ENCODE measurements around the gene NSMCE4A. TPM values are rescaled to one million over a fixed set of nuclear protein-coding genes. Genes with fewer than 3 reads are reported as not detected.

NSMCE4A gene
- total and polyA plus RNA-seq, 2 of the 4 experiments (the other 2 are of a cell fraction) = 13.4 to 33.2 TPM

- no peak overlapping the region for H3K27ac ChIP-seq (ENCODE audit: insufficient read depth, low read length)
- H4K91ac ChIP-seq (ENCODE audit: insufficient read depth, low read depth, low read length) = no peak overlapping the region
- BruUV-seq (replicated peaks) = no TSS peak
- no peak overlapping the region for H3K4me2 ChIP-seq (ENCODE audit: low read depth, low read length)
- H3K4me1 ChIP-seq (ENCODE audit: control insufficient read depth, insufficient read depth, low read length) = no peaks in the 10 kb centered on the region
- no peak overlapping the region for H3K9ac ChIP-seq (ENCODE audit: low read depth, low read length)
- in situ Hi-C loops (cut with MboI; ENCODE audit: low sequenced_read_pairs) (no loop called here), intact Hi-C loops (cut with micrococcal nuclease) (no loop called here), dilution Hi-C loops (cut with HindIII; ENCODE audit: low sequenced_read_pairs, unreplicated experiment) (no loop called here)
- DNase-seq = no peak
- H3K18ac ChIP-seq (ENCODE audit: low read depth, low read length) = no peak overlapping the region
- H3K27me3 ChIP-seq (ENCODE audit: control insufficient read depth, insufficient read depth, low read length) = peaks cover 15% of the 10 kb centered on the region
- no peak overlapping the region for H2AK9ac ChIP-seq (replicated peaks; ENCODE audit: low read depth, low read length, poor library complexity)
- H3K56ac ChIP-seq (ENCODE audit: extremely low read depth, insufficient read depth, low read length) = no peak overlapping the region
- ChIA-PET POLR2A (ENCODE audit: unreplicated experiment) (no interaction called here), CTCF (no interaction called here)
- no peak overlapping the region for H2AK5ac ChIP-seq (ENCODE audit: low read depth, low read length)
- H2BK120ac ChIP-seq (ENCODE audit: low read depth, low read length) = no peak overlapping the region
- no peak overlapping the region for H2AFZ ChIP-seq (replicated peaks; ENCODE audit: low read length, poor library complexity)
- H3K79me1 ChIP-seq (ENCODE audit: low read depth in 1 of 2, low read length in 2 of 2) = no peaks in the 10 kb centered on the region
- H3K4ac ChIP-seq (ENCODE audit: low read depth, low read length) = no peak overlapping the region
- no peaks in the 10 kb centered on the region for H4K20me1 ChIP-seq (ENCODE audit: insufficient read depth, low read length)
- no peak overlapping the region for H2BK5ac ChIP-seq (ENCODE audit: low read depth, low read length, poor library complexity, severe bottlenecking)
- no peak overlapping the region for H4K5ac ChIP-seq (ENCODE audit: low read depth, low read length)
- no peak overlapping the region for H2BK15ac ChIP-seq (ENCODE audit: low read depth, low read length)
- ATAC-seq (ENCODE audit: low read depth) = no peak
- H3K4me3 ChIP-seq (ENCODE audit: insufficient read depth, low read depth, low read length) = no peak overlapping the region
- H3K23ac ChIP-seq (ENCODE audit: low read depth, low read length) = no peak overlapping the region
- TF ChIP-seq, protein P1, sequence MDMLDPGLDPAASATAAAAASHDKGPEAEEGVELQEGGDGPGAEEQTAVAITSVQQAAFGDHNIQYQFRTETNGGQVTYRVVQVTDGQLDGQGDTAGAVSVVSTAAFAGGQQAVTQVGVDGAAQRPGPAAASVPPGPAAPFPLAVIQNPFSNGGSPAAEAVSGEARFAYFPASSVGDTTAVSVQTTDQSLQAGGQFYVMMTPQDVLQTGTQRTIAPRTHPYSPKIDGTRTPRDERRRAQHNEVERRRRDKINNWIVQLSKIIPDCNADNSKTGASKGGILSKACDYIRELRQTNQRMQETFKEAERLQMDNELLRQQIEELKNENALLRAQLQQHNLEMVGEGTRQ (IDR thresholded peaks at IDR 0.05; ENCODE audit: low read depth, low read length) = no peak
- no peak for TF ChIP-seq MAZ (IDR thresholded peaks at IDR 0.05; ENCODE audit: borderline replicate concordance, low read depth, low read length)
- TF ChIP-seq MXI1 (IDR thresholded peaks at IDR 0.05; ENCODE audit: borderline replicate concordance, low read depth, low read length) = no peak
- TF ChIP-seq RAD21 (IDR thresholded peaks at IDR 0.05; ENCODE audit: low read length) = no peak
- TF ChIP-seq MAFK (IDR thresholded peaks at IDR 0.05; ENCODE audit: low read depth, low read length) = no peak
- TF ChIP-seq CEBPB (IDR thresholded peaks at IDR 0.05; ENCODE audit: low read depth, low read length) = no peak
- WGBS, 2 experiments (ENCODE audit: extremely low coverage in 2 of 2, insufficient read length in 1 of 2) = 38% methylated on average over 3 of the region's 6 CpGs; no CpG with 5 or more reads in 1 of the 2 experiments
- H3K9me3 ChIP-seq (ENCODE audit: control insufficient read depth, insufficient read depth, low read length) = peaks cover 2% of the 10 kb centered on the region; the same call in 1 of the 2 replicates
- no peak overlapping the region for H2BK20ac ChIP-seq (ENCODE audit: low read depth, low read length)
- no peaks in the 10 kb centered on the region for H3K36me3 ChIP-seq (ENCODE audit: control insufficient read depth, insufficient read depth, low read length)
- no peak overlapping the region for H3K14ac ChIP-seq (replicated peaks; ENCODE audit: low read depth, low read length)
- no peaks in the 10 kb centered on the region for H3K9me1 ChIP-seq (ENCODE audit: insufficient read depth, low read length)
- H4K8ac ChIP-seq (ENCODE audit: low read depth in 2 of 2, low read length in 2 of 2) = no peak overlapping the region
Measured at GRCh38 chr10:121998462-121998861, 23.4 kb upstream of the NSMCE4A start.

All from IMR-90 (cell line).